Keratinocyte (primary cell): Measurements from ENCODE around the gene LAP3. TPM values are rescaled to one million over a fixed set of nuclear protein-coding genes. Genes with fewer than 3 reads are reported as not detected.

ENCODE experiments used
- DNase-seq: peaks from one replicate; pipeline ENCODE4 v3.0.0-alpha.2; 2011; ENCODE audit warnings: low read depth, missing footprints, low spot score
- FAIRE-seq: peaks from 2 replicates; lab custom pipeline; 2011; peaks lifted over from hg19 to GRCh38; lab: Jason Lieb, UNC
- H2AFZ ChIP-seq: 2 replicates; pipeline ENCODE4 v1.6.0; 2012; ENCODE audit warnings: low read length, control low read depth, inconsistent platforms; ENCODE audit not compliant: control insufficient read depth
- H3K27ac ChIP-seq: 2 replicates; pipeline ENCODE4 v1.5.1; 2011; ENCODE audit warnings: low read length; ENCODE audit not compliant: control insufficient read depth, insufficient read depth
- H3K27me3 ChIP-seq: 3 replicates; pipeline ENCODE4 v1.6.0; 2011; ENCODE audit warnings: low read length; ENCODE audit not compliant: control insufficient read depth, insufficient read depth; ENCODE audit errors: extremely low read depth
- H3K36me3 ChIP-seq, 2 experiments: 2 replicates in 1 of 2; 3 replicates in 1 of 2; pipeline ENCODE4 v1.5.1; 2011; ENCODE audit warnings: low read length in 2 of 2, mild to moderate bottlenecking in 1 of 2; ENCODE audit not compliant: control insufficient read depth in 2 of 2, insufficient read depth in 2 of 2; ENCODE audit errors: extremely low read depth in 1 of 2
- H3K4me1 ChIP-seq: 3 replicates; pipeline ENCODE4 v1.5.1; 2011; ENCODE audit warnings: low read length; ENCODE audit not compliant: control insufficient read depth, insufficient read depth; ENCODE audit errors: extremely low read depth
- H3K4me2 ChIP-seq: 3 replicates; pipeline ENCODE4 v1.6.0; 2011; ENCODE audit warnings: low read depth, low read length; ENCODE audit not compliant: control insufficient read depth, insufficient read depth; ENCODE audit errors: extremely low read depth
- H3K4me3 ChIP-seq, 3 experiments: fragments of 200-600 bp in 1 of 3; sonication (generic) in 1 of 3; 2 replicates in 2 of 3; 3 replicates in 1 of 3; pipeline ENCODE4 v1.5.1; 2011 to 2016; ENCODE audit warnings: low read length in 3 of 3, mild to moderate bottlenecking in 3 of 3, control low read depth in 2 of 3, inconsistent platforms in 1 of 3, low read depth in 1 of 3, mixed read lengths in 1 of 3, mixed run types in 1 of 3, moderate library complexity in 1 of 3; ENCODE audit not compliant: control insufficient read depth in 2 of 3, insufficient read depth in 2 of 3; ENCODE audit errors: extremely low read depth in 1 of 3
- H3K79me2 ChIP-seq: 2 replicates; pipeline ENCODE4 v1.6.0; 2012; ENCODE audit warnings: low read length; ENCODE audit not compliant: control insufficient read depth, insufficient read depth
- H3K9ac ChIP-seq: 3 replicates; pipeline ENCODE4 v1.6.0; 2011; ENCODE audit warnings: low read length; ENCODE audit not compliant: control insufficient read depth, insufficient read depth; ENCODE audit errors: extremely low read depth
- H3K9me1 ChIP-seq: 3 replicates; pipeline ENCODE4 v1.6.0; 2011; ENCODE audit warnings: low read length; ENCODE audit not compliant: control insufficient read depth, insufficient read depth; ENCODE audit errors: extremely low read depth
- H3K9me3 ChIP-seq: 2 replicates; pipeline ENCODE4 v1.5.1; 2012; ENCODE audit warnings: low read depth, low read length; ENCODE audit not compliant: control insufficient read depth
- H4K20me1 ChIP-seq: 3 replicates; pipeline ENCODE4 v1.6.0; 2011; ENCODE audit warnings: low read length; ENCODE audit not compliant: control insufficient read depth, insufficient read depth; ENCODE audit errors: extremely low read depth
- CTCF ChIP-seq, 3 experiments: IDR thresholded peaks in 1 of 3; conservative IDR thresholded peaks in 1 of 3; optimal IDR thresholded peaks in 1 of 3; 2 replicates in 2 of 3; 3 replicates in 1 of 3; pipeline versions ENCODE3 to v1.5.1; 2011; ENCODE audit warnings: low read length in 3 of 3, mild to moderate bottlenecking in 3 of 3, moderate library complexity in 2 of 3, control low read depth in 1 of 3, inconsistent platforms in 1 of 3; ENCODE audit not compliant: insufficient read depth in 2 of 3; ENCODE audit errors: extremely low read depth in 1 of 3
- EZH2 ChIP-seq: IDR thresholded peaks from one replicate; pipeline ENCODE4 v1.6.1; 2012; ENCODE audit warnings: inconsistent platforms, mild to moderate bottlenecking, low read length, moderate library complexity
- dilution Hi-C: fragments of 300-500 bp; cut with MboI; formaldehyde crosslinking; loops from one replicate; pipeline ENCODE4 v1.7.0; 2020; ENCODE audit warnings: low sequenced_read_pairs; ENCODE audit not compliant: extremely low pct_ligation_motif_present
- polyA plus RNA-seq, 5 experiments: library from polyadenylated mRNA; depleted of rRNA in 3 of 5; stranded (reverse) in 3 of 5; stranded (forward) in 1 of 5; unstranded in 1 of 5; fragments of >200 nt; gene quantifications; 1 replicate in 1 of 5; 2 replicates in 3 of 5; 3 replicates in 1 of 5; pipeline versions ENCODE4 v1.2.1 to v1.2.3, GENCODE V29; 2011 to 2012; ENCODE audit warnings: missing spikeins in 2 of 5, low read depth in 1 of 5, low replicate concordance in 1 of 5

The LAP3 gene
- polyA plus RNA-seq, 1 donor (not counting 4 experiments of a cell fraction or from before 2014, with no cell fraction given) = 84.8 TPM

- Histone ChIP-seq H3K4me3 (peak overlapping the region; percentile 95 to 100 (median 99)), H3K27me3 (no peaks in the 10 kb centered on the region), H3K9me1 (no peaks in the 10 kb centered on the region), H3K9me3 (no peaks in the 10 kb centered on the region), H3K79me2 (peaks cover 45% of the 10 kb centered on the region), H3K36me3 (peaks cover 4 to 13% of the 10 kb centered on the region in 2 experiments), H3K4me2 (peak overlapping the region; percentile 94), H3K27ac (peak overlapping the region; percentile 98), H2AFZ (peak overlapping the region; percentile 92), H4K20me1 (peaks cover 12% of the 10 kb centered on the region), H3K4me1 (peaks cover 18% of the 10 kb centered on the region), H3K9ac (peak overlapping the region; percentile 99)
- DNase-seq (no peak), FAIRE-seq (no peak)
- dilution Hi-C loops = no loop called here
- TF ChIP-seq CTCF (optimal IDR thresholded peaks at IDR 0.05 in 1 of 3, IDR thresholded peaks at IDR 0.05 in 1 of 3, conservative IDR thresholded peaks at IDR 0.05 in 1 of 3; ENCODE audit: extremely low read depth in 1 of 3, insufficient read depth in 2 of 3, low read length in 3 of 3) (no peak), EZH2 (no peak)
Measured at GRCh38 chr4:17613761-17614415, 36.9 kb downstream of the LAP3 start.

- DNase-seq (peak; percentile 66), FAIRE-seq (peak; percentile 84)
- peak within 1 kb of the TSS; percentile 95 to 100 (median 99) for H3K4me3 ChIP-seq
- peak within 1 kb of the TSS; percentile 92 for H2AFZ ChIP-seq
- H3K27me3 ChIP-seq = no peaks in the 10 kb centered on the region
- no peaks in the 10 kb centered on the region for H3K9me3 ChIP-seq
- H3K27ac ChIP-seq = peak within 1 kb of the TSS; percentile 98
- H3K4me2 ChIP-seq = peak within 1 kb of the TSS; percentile 94
- peak within 1 kb of the TSS; percentile 99 for H3K9ac ChIP-seq
- peaks cover 52% of the 10 kb centered on the region for H3K79me2 ChIP-seq
- no peak for TF ChIP-seq EZH2
- TF ChIP-seq CTCF (optimal IDR thresholded peaks at IDR 0.05 in 1 of 3, IDR thresholded peaks at IDR 0.05 in 1 of 3, conservative IDR thresholded peaks at IDR 0.05 in 1 of 3; ENCODE audit: extremely low read depth in 1 of 3, insufficient read depth in 2 of 3, low read length in 3 of 3) = peak in 1 of 3 experiments; percentile 11
- peaks cover 15% of the 10 kb centered on the region for H4K20me1 ChIP-seq
- no peaks in the 10 kb centered on the region for H3K9me1 ChIP-seq
- H3K4me1 ChIP-seq = peaks cover 18% of the 10 kb centered on the region
- H3K36me3 ChIP-seq = peaks cover 7 to 18% of the 10 kb centered on the region in 2 experiments
- dilution Hi-C loops = no loop called here
Measured at GRCh38 chr4:17614416-17615299, 37.7 kb downstream of the LAP3 start, which contains the start of gene MED28. Gene MED28, plus strand, starts transcription at chr4:17614641. Its CDS starts 14 bp downstream, at chr4:17614655.
